NB4 (cell line): Measurements from ENCODE around the gene TTC13.
A peak's percentile ranks its signal among the peaks of the same experiment; 100 is the strongest.

Experiments
- DNase-seq: peaks from one replicate; pipeline ENCODE4 v3.0.0; 2010; ENCODE audit warnings: low read depth
- H3K4me3 ChIP-seq: one replicate; pipeline ENCODE4 v1.5.1; 2011; ENCODE audit warnings: mild to moderate bottlenecking, low read depth, low read length, moderate library complexity
- MYC ChIP-seq: IDR thresholded peaks from 2 replicates; pipeline ENCODE4 v1.6.1; 2011; ENCODE audit warnings: low read depth, low read length
- POLR2A ChIP-seq: IDR thresholded peaks from 2 replicates; pipeline ENCODE4 v1.6.1; 2011; ENCODE audit warnings: mild to moderate bottlenecking; ENCODE audit not compliant: insufficient read length; ENCODE audit errors: extremely low read depth
- TF ChIP-seq, protein P1 (sequence below): IDR thresholded peaks from 2 replicates; pipeline ENCODE4 v1.6.1; 2011; ENCODE audit warnings: low read depth, low read length
- TF ChIP-seq, protein P2 (sequence below): IDR thresholded peaks from one replicate; pipeline ENCODE4 v1.5.1; 2012; ENCODE audit warnings: low read depth, low read length

Gene TTC13

DNA sequence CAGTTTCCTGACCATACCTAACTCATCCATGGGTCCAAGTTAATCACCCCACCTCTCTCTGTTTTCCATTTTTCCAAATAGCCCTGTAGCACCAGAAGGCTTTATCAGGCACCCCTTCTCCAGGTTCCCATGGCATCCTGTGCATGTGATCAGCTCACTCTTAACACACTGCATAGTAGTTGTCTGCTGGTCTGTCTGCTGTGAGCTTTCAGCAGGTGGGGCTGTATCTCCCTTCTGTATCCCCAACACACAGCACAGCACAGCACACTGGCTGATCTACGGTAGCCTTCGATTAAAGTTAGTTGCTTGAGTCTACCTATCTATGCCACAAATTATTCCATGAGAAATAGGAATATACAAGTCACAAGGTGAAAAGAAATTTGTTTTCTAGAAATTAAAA, 56.0 kb downstream of the TTC13 start:
- no peak overlapping the region for H3K4me3 ChIP-seq
- no peak for DNase-seq
- TF ChIP-seq, protein P1, sequence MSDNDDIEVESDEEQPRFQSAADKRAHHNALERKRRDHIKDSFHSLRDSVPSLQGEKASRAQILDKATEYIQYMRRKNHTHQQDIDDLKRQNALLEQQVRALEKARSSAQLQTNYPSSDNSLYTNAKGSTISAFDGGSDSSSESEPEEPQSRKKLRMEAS: no peak
- TF ChIP-seq POLR2A (no peak), MYC (no peak)
- TF ChIP-seq, protein P2, sequence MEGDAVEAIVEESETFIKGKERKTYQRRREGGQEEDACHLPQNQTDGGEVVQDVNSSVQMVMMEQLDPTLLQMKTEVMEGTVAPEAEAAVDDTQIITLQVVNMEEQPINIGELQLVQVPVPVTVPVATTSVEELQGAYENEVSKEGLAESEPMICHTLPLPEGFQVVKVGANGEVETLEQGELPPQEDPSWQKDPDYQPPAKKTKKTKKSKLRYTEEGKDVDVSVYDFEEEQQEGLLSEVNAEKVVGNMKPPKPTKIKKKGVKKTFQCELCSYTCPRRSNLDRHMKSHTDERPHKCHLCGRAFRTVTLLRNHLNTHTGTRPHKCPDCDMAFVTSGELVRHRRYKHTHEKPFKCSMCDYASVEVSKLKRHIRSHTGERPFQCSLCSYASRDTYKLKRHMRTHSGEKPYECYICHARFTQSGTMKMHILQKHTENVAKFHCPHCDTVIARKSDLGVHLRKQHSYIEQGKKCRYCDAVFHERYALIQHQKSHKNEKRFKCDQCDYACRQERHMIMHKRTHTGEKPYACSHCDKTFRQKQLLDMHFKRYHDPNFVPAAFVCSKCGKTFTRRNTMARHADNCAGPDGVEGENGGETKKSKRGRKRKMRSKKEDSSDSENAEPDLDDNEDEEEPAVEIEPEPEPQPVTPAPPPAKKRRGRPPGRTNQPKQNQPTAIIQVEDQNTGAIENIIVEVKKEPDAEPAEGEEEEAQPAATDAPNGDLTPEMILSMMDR: no peak

DNA sequence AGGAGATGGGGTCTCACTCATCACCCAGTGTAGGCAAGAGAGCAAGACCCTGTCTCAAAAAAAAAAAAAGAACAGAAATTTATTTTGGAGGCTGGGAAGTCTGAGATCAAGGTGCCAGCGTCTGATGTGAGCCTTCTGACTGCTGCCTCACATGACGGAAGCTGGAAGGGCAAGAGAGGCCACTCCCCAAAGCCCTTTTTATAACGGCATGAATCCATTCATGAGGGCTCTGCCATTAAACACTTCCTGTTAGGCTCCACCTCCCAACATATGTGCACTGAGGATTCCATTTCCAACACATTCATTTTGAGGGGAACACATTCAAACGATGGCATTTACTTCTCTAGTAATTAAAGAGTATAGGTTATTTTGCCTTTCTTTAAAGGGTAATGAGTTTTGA, 59.5 kb downstream of the TTC13 start:
- DNase-seq: no peak
- H3K4me3 ChIP-seq: no peak overlapping the region
- TF ChIP-seq, protein P2: no peak
- TF ChIP-seq POLR2A (no peak), MYC (no peak)
- TF ChIP-seq, protein P1: no peak

DNA sequence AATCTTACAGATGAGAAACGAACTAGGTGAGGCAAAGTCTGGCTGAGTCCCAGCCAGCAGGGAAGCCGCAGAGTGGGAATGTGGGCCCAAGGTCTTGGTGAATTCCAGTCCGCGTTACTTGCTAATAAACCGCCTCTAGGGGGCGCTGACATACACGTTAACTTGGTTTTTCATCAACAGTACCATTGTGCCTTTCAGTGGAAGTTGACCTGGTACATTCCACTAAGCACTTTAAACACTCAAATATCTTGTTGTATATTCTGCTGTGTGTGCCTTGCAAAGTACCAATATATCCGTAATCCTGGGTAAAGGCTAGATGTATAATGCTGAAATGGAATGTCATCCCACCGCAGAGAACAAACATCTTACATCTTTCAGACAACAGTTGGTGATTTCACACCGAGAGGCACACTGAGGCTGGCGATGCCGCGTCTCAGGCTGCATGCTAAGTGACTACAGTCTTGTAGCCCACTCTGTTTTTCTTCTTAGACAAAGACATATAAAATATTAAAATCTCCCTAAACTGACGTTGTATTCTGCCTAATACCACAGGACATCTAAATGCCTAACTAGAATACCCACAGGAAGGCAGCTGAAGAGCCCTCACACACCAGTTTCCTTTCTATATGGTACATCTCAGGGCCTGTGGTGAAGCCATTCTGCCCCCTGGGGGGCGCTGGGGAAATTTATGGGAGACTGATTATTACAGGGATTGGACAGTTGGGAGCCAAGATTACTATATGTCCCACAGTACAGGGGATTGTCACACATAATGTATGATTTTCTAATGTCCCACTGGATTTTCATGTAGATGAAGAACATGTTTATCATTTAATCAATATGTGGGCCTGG, 61.2 kb downstream of the TTC13 start:
- no peak overlapping the region for H3K4me3 ChIP-seq
- peak; percentile 78 for DNase-seq
- TF ChIP-seq POLR2A: no peak
- TF ChIP-seq, protein P2: peak; percentile 59

DNA sequence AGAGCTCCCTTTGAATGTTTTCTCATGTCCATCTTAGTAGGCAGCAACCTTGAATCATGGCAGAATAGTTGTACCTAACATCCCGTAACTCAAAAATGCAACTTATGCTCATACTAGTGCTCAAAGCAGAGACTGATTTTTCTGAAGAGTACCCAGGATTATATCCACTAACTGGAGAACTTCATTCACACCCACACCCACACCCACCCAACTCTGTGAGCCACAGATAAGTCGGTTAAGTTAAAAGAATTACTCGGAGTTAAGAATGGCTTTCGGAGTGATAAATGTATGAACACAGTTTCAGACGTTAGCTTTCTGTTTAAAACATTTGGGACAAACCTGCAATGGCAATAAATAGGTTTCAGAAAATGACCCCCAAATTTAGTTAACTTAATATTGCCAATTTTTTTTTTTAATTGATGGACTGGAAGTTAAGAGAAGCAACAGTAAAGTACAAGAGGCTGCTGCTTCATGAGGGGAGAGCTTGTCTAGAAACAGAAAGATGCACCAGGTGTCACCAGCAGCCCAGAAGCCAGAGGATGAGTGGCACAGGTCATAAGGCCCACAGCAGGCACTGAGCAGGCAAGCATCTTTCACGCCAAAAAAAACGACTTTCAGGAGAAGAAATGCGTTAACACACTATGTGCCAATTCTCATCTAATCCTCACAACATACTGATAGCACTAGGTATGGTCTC, 61.9 kb downstream of the TTC13 start:
- no peak overlapping the region for H3K4me3 ChIP-seq
- TF ChIP-seq, protein P2: no peak
- TF ChIP-seq POLR2A: no peak
- no peak for TF ChIP-seq MYC
- TF ChIP-seq, protein P1: no peak
- no peak for DNase-seq

DNA sequence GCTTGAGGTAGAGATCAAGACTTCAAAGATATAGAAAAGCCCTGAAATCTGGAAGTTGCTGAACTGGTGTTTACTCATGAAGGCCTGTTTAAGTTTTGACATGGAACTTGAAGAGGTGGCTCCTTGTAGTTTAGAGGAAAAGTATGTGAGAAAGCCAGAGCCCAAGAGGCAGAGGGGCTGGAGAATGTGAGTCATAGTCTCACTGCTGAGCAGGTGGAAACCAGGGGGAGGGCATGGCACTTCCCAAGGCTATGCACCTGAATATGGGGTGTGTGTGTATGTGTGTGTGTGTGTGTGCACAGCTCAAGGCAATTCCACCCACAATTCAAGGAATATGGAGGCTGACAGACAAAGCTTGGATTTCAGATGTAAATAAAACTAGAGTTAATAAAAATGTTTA, 63.6 kb downstream of the TTC13 start:
- H3K4me3 ChIP-seq: no peak overlapping the region
- no peak for DNase-seq
- TF ChIP-seq, protein P1: no peak
- TF ChIP-seq, protein P2: no peak
- TF ChIP-seq POLR2A (no peak), MYC (no peak)
